Measurements from ENCODE around the gene PARN. TPM values are rescaled to one million over a fixed set of nuclear protein-coding genes. Genes with fewer than 3 reads are reported as not detected.
A peak's percentile ranks its signal among the peaks of the same experiment; 100 is the strongest.

Gene PARN
- total and polyA plus RNA-seq, 7 donors: 10.3 to 20.9 (median 14.1) TPM

- DNase-seq (no peak), ATAC-seq (no peak)
- TF ChIP-seq CTCF (IDR thresholded peaks at IDR 0.05): no peak
- H3K27me3 ChIP-seq (ENCODE audit: insufficient read depth in 3 of 3, low read length in 2 of 3): no peaks in the 10 kb centered on the region
- H3K9me3 ChIP-seq: no peaks in the 10 kb centered on the region
- 89 to 93% (median 91%) methylated on average over 2 of the region's 2 CpGs for WGBS, 3 donors
- H3K4me1 ChIP-seq: peaks cover 26% of the 10 kb centered on the region
- H3K4me3 ChIP-seq: no peak overlapping the region
- no peaks in the 10 kb centered on the region for H3K36me3 ChIP-seq (ENCODE audit: insufficient read depth in 1 of 2, low read depth in 1 of 2)
- intact Hi-C loops (cut with DNase I): loop anchor here in 1 of 2 donors (2.0 kb wide), 1 partner anchor 277 kb away; no protein-coding TSS in a partner anchor
- peak overlapping the region; percentile 87 for H3K27ac ChIP-seq
Observed at GRCh38 chr16:14530046-14530445, 100.0 kb downstream of the PARN start.

- whole genome bisulfite sequencing, 3 donors: 16 to 24% (median 17%) methylated on average over 11 of the region's 11 CpGs
- ATAC-seq: peak; percentile 89 to 92 (median 90)
- no peaks in the 10 kb centered on the region for H3K36me3 ChIP-seq (ENCODE audit: insufficient read depth in 1 of 2, low read depth in 1 of 2)
- H3K27me3 ChIP-seq (ENCODE audit: insufficient read depth in 3 of 3, low read length in 2 of 3): no peaks in the 10 kb centered on the region
- peak; percentile 71 to 87 for DNase-seq
- peak; percentile 79 for TF ChIP-seq CTCF (IDR thresholded peaks at IDR 0.05)
- H3K4me1 ChIP-seq: peaks cover 26% of the 10 kb centered on the region
- peak overlapping the region; percentile 87 for H3K27ac ChIP-seq
- H3K9me3 ChIP-seq: no peaks in the 10 kb centered on the region
- intact Hi-C loops (cut with DNase I): loop anchor here (1.0 to 10.0 kb wide), 7 partner anchors 42 to 604 kb away; partner anchors contain the start of gene ERCC4 (in 1 of the 2)
- peak overlapping the region; percentile 53 for H3K4me3 ChIP-seq
Observed at GRCh38 chr16:14529010-14529669, 100.9 kb downstream of the PARN start.

- no peaks in the 10 kb centered on the region for H3K27me3 ChIP-seq (ENCODE audit: insufficient read depth in 3 of 3, low read length in 2 of 3)
- peaks cover 26% of the 10 kb centered on the region for H3K4me1 ChIP-seq
- DNase-seq (no peak), ATAC-seq (peak; percentile 38 to 54 (median 46))
- intact Hi-C loops (cut with DNase I): loop anchor here (5.0 to 10.0 kb wide), 6 partner anchors 41 to 604 kb away; partner anchors contain the start of gene ERCC4 (in 1 of the 2)
- peak overlapping the region; percentile 87 for H3K27ac ChIP-seq
- H3K36me3 ChIP-seq (ENCODE audit: insufficient read depth in 1 of 2, low read depth in 1 of 2): no peaks in the 10 kb centered on the region
- WGBS, 3 donors: 57 to 91% (median 71%) methylated on average over 4 of the region's 4 CpGs
- no peak for TF ChIP-seq CTCF (IDR thresholded peaks at IDR 0.05)
- H3K9me3 ChIP-seq: no peaks in the 10 kb centered on the region
- H3K4me3 ChIP-seq: peak overlapping the region; percentile 53
Observed at GRCh38 chr16:14528306-14528705, 101.8 kb downstream of the PARN start.

GRCh38 chr16:14527411-14528044, 102.5 kb downstream of the PARN start:
- Histone ChIP-seq H3K4me3 (no peak overlapping the region), H3K27ac (peak overlapping the region; percentile 87), H3K9me3 (no peaks in the 10 kb centered on the region), H3K4me1 (peaks cover 26% of the 10 kb centered on the region), H3K27me3 (ENCODE audit: insufficient read depth in 3 of 3, low read length in 2 of 3) (no peaks in the 10 kb centered on the region), H3K36me3 (ENCODE audit: insufficient read depth in 1 of 2, low read depth in 1 of 2) (no peaks in the 10 kb centered on the region)
- peak; percentile 51 to 75 (median 61) for ATAC-seq
- DNase-seq: no peak
- 32 to 49% (median 33%) methylated on average over 5 of the region's 5 CpGs for WGBS, 3 donors
- TF ChIP-seq CTCF (IDR thresholded peaks at IDR 0.05): no peak
- intact Hi-C loops (cut with DNase I): loop anchor here (5.0 to 10.0 kb wide), 6 partner anchors 40 to 603 kb away; partner anchors contain the start of gene ERCC4 (in 1 of the 2)

Measured in psoas muscle (tissue), 8 donors.